K562 (cell line): Measurements from ENCODE around the gene ARHGAP26. TPM values are rescaled to one million over a fixed set of nuclear protein-coding genes. Genes with fewer than 3 reads are reported as not detected.

Experiments
- BCOR ChIP-seq: fragments of 450-650 bp; IDR thresholded peaks from 2 replicates; pipeline ENCODE4 v1.6.1; 2016
- BRD4 ChIP-seq: fragments of 200-600 bp; sonication (generic); IDR thresholded peaks from 2 replicates; pipeline ENCODE4 v1.6.1; 2017; ENCODE audit warnings: inconsistent platforms
- C11orf30 ChIP-seq: fragments of 450-650 bp; IDR thresholded peaks from 2 replicates; pipeline ENCODE4 v1.6.1; 2016; ENCODE audit warnings: low read depth, mild to moderate bottlenecking
- CCAR2 ChIP-seq: fragments of 200-400 bp; formaldehyde crosslinking; IDR thresholded peaks from 2 replicates; pipeline ENCODE4 v1.6.1; 2017; ENCODE audit warnings: mild to moderate bottlenecking, low read depth, low read length
- ETV1 ChIP-seq: fragments of 450-650 bp; conservative IDR thresholded peaks from 2 replicates; pipeline ENCODE4 v1.6.1; 2016; ENCODE audit warnings: missing genetic modification characterization, control low read depth, low read depth, missing compliant biosample characterization
- FOSL1 ChIP-seq: fragments of 200-800 bp; sonication (Bioruptor generic); conservative IDR thresholded peaks from 2 replicates; pipeline ENCODE4 v1.6.1; 2016; ENCODE audit warnings: missing genetic modification characterization, missing compliant biosample characterization
- HNRNPL ChIP-seq: fragments of 200-400 bp; formaldehyde crosslinking; IDR thresholded peaks from 2 replicates; pipeline ENCODE4 v1.6.1; 2017; ENCODE audit warnings: low read depth, mild to moderate bottlenecking, low read length
- LARP7 ChIP-seq: fragments of 450-650 bp; IDR thresholded peaks from 2 replicates; pipeline ENCODE4 v1.6.1; 2016
- LCOR ChIP-seq: sonication (generic); formaldehyde crosslinking; IDR thresholded peaks from 2 replicates; pipeline ENCODE4 v1.8.0; 2022; ENCODE audit warnings: mild to moderate bottlenecking, missing genetic modification reagents
- MTA3 ChIP-seq: fragments of 450-650 bp; formaldehyde crosslinking; IDR thresholded peaks from 2 replicates; pipeline ENCODE4 v1.6.1; 2017; ENCODE audit warnings: mild to moderate bottlenecking, borderline replicate concordance
- NCOA1 ChIP-seq: fragments of 450-650 bp; IDR thresholded peaks from 2 replicates; pipeline ENCODE4 v1.6.1; 2016; ENCODE audit warnings: low read depth
- NCOR1 ChIP-seq: fragments of 450-650 bp; IDR thresholded peaks from 2 replicates; pipeline ENCODE4 v1.6.1; 2016; ENCODE audit warnings: mild to moderate bottlenecking, moderate library complexity
- POLR2AphosphoS5 ChIP-seq: IDR thresholded peaks from 2 replicates; pipeline ENCODE4 v1.6.1; 2011; ENCODE audit warnings: mild to moderate bottlenecking, low read depth, low read length, moderate library complexity; ENCODE audit not compliant: control insufficient read depth, insufficient read depth
- PTTG1 ChIP-seq: fragments of 450-650 bp; IDR thresholded peaks from 2 replicates; pipeline ENCODE4 v1.6.1; 2016; ENCODE audit warnings: low read depth, mild to moderate bottlenecking, missing genetic modification characterization, missing compliant biosample characterization
- RB1 ChIP-seq: fragments of 450-650 bp; IDR thresholded peaks from 2 replicates; pipeline ENCODE4 v1.6.1; 2017; ENCODE audit warnings: low read depth, mild to moderate bottlenecking
- SAFB2 ChIP-seq: fragments of 200-400 bp; formaldehyde crosslinking; IDR thresholded peaks from 2 replicates; pipeline ENCODE4 v1.6.1; 2018; ENCODE audit warnings: borderline replicate concordance, low read length, low read depth, moderate library complexity; ENCODE audit not compliant: severe bottlenecking
- TAL1 ChIP-seq: fragments of 450-650 bp; IDR thresholded peaks from 2 replicates; pipeline ENCODE4 v1.6.1; 2016; ENCODE audit warnings: mild to moderate bottlenecking
- U2AF1 ChIP-seq: fragments of 200-400 bp; formaldehyde crosslinking; optimal IDR thresholded peaks from 2 replicates; pipeline ENCODE3; 2017; ENCODE audit warnings: mild to moderate bottlenecking, low read depth, low read length, moderate library complexity
- ZKSCAN8 ChIP-seq: fragments of 200-800 bp; sonication (Bioruptor generic); IDR thresholded peaks from 2 replicates; pipeline ENCODE4 v1.6.1; 2016; ENCODE audit warnings: missing genetic modification characterization, missing compliant biosample characterization
- ZNF124 ChIP-seq: sonication (generic); formaldehyde crosslinking; IDR thresholded peaks from 2 replicates; pipeline ENCODE4 v1.8.1; 2022; ENCODE audit warnings: missing genetic modification reagents
- ZNF41 ChIP-seq: fragments of 250-450 bp; sonication (Bioruptor Pico); conservative IDR thresholded peaks from 2 replicates; pipeline ENCODE4 v1.4.0; 2020; ENCODE audit warnings: mild to moderate bottlenecking
- polyA plus RNA-seq, 8 experiments: library from polyadenylated mRNA; depleted of rRNA in 4 of 8; stranded (reverse) in 5 of 8; unstranded in 3 of 8; fragments of >200 nt; fragmentation: Nextera tagmentation in 2 of 8; fragmentation: Illumina TruSeq in 1 of 8; extraction: Ambion mirVana in 2 of 8; extraction: Trizol in 1 of 8; gene quantifications; 2 replicates each; pipeline versions ENCODE4 v1.2.1 to v1.2.3, GENCODE V29; 2011 to 2014; ENCODE audit warnings: inconsistent platforms in 1 of 8, missing spikeins in 1 of 8
- total RNA-seq, 7 experiments: library from RNA; depleted of rRNA in 6 of 7; stranded (reverse); fragments of >200 nt in 6 of 7; fragmentation: Illumina TruSeq in 2 of 7; extraction: Trizol in 2 of 7; gene quantifications; 2 replicates each; pipeline versions ENCODE4 v1.2.1 to v1.2.3, GENCODE V29; 2011 to 2021; ENCODE audit warnings: low replicate concordance in 1 of 7
- TF ChIP-seq, protein P1 (sequence below): sonication (generic); formaldehyde crosslinking; IDR thresholded peaks from 2 replicates; pipeline ENCODE4 v1.8.0; 2022; ENCODE audit warnings: mild to moderate bottlenecking, missing genetic modification reagents
- TF ChIP-seq, protein P2 (sequence below): fragments of 450-650 bp; formaldehyde crosslinking; IDR thresholded peaks from 2 replicates; pipeline ENCODE4 v1.4.0; 2022; ENCODE audit warnings: mild to moderate bottlenecking, moderate library complexity
- TF ChIP-seq, protein P3 (sequence below): fragments of 250-450 bp; sonication (Bioruptor Pico); IDR thresholded peaks from 2 replicates; pipeline ENCODE4 v1.9.0; 2021; ENCODE audit warnings: mild to moderate bottlenecking, inconsistent platforms

Gene ARHGAP26
- total and polyA plus RNA-seq, 9 of the 15 experiments (the other 6 are each of a cell fraction or from before 2014, with no cell fraction given) = 0.13 to 1.1 (median 0.55) TPM

DNA sequence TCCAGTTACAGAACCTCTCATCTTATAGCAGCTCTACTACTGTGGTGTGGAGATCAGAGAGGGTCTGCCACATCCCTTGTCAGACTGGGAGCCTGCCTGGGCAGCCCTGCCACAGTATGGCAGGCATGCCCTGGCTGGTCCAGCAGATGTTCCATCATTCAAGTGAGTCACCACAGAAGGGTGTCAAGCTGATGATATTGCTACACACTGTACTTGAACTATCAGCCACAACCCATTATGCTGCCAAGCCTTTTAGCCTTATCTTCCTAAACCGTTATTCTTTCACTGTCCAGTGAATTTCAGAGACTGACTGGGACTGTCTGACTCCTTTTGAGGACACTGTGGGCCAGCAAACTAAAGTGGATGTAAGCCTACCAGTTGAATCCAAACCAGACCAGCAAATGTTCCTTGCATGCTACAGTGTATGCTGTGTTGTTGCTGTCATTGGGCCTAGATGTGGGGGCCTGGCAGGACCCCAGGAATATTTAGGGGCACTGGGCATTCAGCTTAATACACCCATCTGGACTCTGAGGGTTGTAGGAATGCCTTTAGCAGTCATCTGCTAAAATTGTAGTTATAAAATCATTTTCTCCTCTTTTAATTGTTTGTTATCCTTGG is 430.7 kb downstream of the ARHGAP26 start (continued):
- no peak for TF ChIP-seq BRD4
- TF ChIP-seq RB1 = no peak
- TF ChIP-seq LARP7 = no peak
- TF ChIP-seq TAL1 = peak; percentile 73
- TF ChIP-seq LCOR (CRISPR knock-in tag) = 0 out of 2 replicates have a peak, but pooled peaks have one; percentile 49
- TF ChIP-seq, protein P1, sequence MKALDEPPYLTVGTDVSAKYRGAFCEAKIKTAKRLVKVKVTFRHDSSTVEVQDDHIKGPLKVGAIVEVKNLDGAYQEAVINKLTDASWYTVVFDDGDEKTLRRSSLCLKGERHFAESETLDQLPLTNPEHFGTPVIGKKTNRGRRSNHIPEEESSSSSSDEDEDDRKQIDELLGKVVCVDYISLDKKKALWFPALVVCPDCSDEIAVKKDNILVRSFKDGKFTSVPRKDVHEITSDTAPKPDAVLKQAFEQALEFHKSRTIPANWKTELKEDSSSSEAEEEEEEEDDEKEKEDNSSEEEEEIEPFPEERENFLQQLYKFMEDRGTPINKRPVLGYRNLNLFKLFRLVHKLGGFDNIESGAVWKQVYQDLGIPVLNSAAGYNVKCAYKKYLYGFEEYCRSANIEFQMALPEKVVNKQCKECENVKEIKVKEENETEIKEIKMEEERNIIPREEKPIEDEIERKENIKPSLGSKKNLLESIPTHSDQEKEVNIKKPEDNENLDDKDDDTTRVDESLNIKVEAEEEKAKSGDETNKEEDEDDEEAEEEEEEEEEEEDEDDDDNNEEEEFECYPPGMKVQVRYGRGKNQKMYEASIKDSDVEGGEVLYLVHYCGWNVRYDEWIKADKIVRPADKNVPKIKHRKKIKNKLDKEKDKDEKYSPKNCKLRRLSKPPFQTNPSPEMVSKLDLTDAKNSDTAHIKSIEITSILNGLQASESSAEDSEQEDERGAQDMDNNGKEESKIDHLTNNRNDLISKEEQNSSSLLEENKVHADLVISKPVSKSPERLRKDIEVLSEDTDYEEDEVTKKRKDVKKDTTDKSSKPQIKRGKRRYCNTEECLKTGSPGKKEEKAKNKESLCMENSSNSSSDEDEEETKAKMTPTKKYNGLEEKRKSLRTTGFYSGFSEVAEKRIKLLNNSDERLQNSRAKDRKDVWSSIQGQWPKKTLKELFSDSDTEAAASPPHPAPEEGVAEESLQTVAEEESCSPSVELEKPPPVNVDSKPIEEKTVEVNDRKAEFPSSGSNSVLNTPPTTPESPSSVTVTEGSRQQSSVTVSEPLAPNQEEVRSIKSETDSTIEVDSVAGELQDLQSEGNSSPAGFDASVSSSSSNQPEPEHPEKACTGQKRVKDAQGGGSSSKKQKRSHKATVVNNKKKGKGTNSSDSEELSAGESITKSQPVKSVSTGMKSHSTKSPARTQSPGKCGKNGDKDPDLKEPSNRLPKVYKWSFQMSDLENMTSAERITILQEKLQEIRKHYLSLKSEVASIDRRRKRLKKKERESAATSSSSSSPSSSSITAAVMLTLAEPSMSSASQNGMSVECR (CRISPR knock-in tag) = no peak
- TF ChIP-seq MTA3 = peak; percentile 73
- TF ChIP-seq ZNF124 = no peak
- peak; percentile 48; the same call in 1 of the 2 replicates for TF ChIP-seq NCOA1
- TF ChIP-seq, protein P2, sequence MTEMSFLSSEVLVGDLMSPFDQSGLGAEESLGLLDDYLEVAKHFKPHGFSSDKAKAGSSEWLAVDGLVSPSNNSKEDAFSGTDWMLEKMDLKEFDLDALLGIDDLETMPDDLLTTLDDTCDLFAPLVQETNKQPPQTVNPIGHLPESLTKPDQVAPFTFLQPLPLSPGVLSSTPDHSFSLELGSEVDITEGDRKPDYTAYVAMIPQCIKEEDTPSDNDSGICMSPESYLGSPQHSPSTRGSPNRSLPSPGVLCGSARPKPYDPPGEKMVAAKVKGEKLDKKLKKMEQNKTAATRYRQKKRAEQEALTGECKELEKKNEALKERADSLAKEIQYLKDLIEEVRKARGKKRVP (CRISPR knock-in tag) = no peak
- peak; percentile 83 for TF ChIP-seq NCOR1
- no peak for TF ChIP-seq U2AF1
- TF ChIP-seq ETV1 (tag) = no peak
- TF ChIP-seq ZNF41 (CRISPR knock-in tag) = no peak
- TF ChIP-seq HNRNPL = 0 out of 2 replicates have a peak, but pooled peaks have one; percentile 51
- TF ChIP-seq BCOR = no peak
- 0 out of 2 replicates have a peak, but pooled peaks have one; percentile 41 for TF ChIP-seq ZKSCAN8 (CRISPR knock-in tag)
- TF ChIP-seq SAFB2 = no peak
- TF ChIP-seq C11orf30 = no peak
- TF ChIP-seq CCAR2 = no peak
- no peak for TF ChIP-seq PTTG1
- peak; percentile 80 for TF ChIP-seq POLR2AphosphoS5
- TF ChIP-seq, protein P3, sequence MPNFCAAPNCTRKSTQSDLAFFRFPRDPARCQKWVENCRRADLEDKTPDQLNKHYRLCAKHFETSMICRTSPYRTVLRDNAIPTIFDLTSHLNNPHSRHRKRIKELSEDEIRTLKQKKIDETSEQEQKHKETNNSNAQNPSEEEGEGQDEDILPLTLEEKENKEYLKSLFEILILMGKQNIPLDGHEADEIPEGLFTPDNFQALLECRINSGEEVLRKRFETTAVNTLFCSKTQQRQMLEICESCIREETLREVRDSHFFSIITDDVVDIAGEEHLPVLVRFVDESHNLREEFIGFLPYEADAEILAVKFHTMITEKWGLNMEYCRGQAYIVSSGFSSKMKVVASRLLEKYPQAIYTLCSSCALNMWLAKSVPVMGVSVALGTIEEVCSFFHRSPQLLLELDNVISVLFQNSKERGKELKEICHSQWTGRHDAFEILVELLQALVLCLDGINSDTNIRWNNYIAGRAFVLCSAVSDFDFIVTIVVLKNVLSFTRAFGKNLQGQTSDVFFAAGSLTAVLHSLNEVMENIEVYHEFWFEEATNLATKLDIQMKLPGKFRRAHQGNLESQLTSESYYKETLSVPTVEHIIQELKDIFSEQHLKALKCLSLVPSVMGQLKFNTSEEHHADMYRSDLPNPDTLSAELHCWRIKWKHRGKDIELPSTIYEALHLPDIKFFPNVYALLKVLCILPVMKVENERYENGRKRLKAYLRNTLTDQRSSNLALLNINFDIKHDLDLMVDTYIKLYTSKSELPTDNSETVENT = no peak
- peak; percentile 92 for TF ChIP-seq FOSL1 (tag)
